Kidney (tissue), 14 donors: ENCODE data around the gene MIB2. TPM values are rescaled to one million over a fixed set of nuclear protein-coding genes. Genes with fewer than 3 reads are reported as not detected.
A peak's percentile ranks its signal among the peaks of the same experiment; 100 is the strongest.

ENCODE experiments used
- DNase-seq, 5 donors: peaks; one replicate each; pipeline ENCODE4 v3.0.0-alpha.2; 2013 to 2020
- FAIRE-seq: peaks from 2 replicates; lab custom pipeline; 2012; peaks lifted over from hg19 to GRCh38; lab: Jason Lieb, UNC
- H3K27ac ChIP-seq, 2 donors: one replicate each; pipeline ENCODE4 v1.7.0; 2013; ENCODE audit warnings: low read depth in 2 of 2, low read length in 2 of 2, inconsistent platforms in 1 of 2
- H3K27me3 ChIP-seq: one replicate; pipeline ENCODE4 v1.7.1; 2013; ENCODE audit warnings: low read length, inconsistent platforms; ENCODE audit not compliant: control insufficient read depth, insufficient read depth
- H3K36me3 ChIP-seq, 3 donors: one replicate each; pipeline versions ENCODE4 v1.7.0 to v1.7.1; 2013; ENCODE audit warnings: low read length in 3 of 3, control low read depth in 1 of 3, inconsistent platforms in 1 of 3; ENCODE audit not compliant: insufficient read depth in 3 of 3, control insufficient read depth in 2 of 3
- H3K4me1 ChIP-seq, 3 donors: one replicate each; pipeline versions ENCODE4 v1.7.0 to v1.7.1; 2013; ENCODE audit warnings: low read length in 3 of 3, inconsistent platforms in 1 of 3, low read depth in 1 of 3; ENCODE audit not compliant: control insufficient read depth in 2 of 3, insufficient read depth in 2 of 3
- H3K4me3 ChIP-seq, 3 donors: one replicate each; pipeline versions ENCODE4 v1.7.0 to v1.8.1; 2013; ENCODE audit warnings: low read length in 3 of 3, control low read depth in 1 of 3, inconsistent platforms in 1 of 3
- H3K9ac ChIP-seq, 3 donors: one replicate each; pipeline versions ENCODE4 v1.7.0 to v1.7.1; 2013; ENCODE audit warnings: low read length in 3 of 3, control low read depth in 1 of 3, inconsistent platforms in 1 of 3
- H3K9me3 ChIP-seq, 3 donors: one replicate each; pipeline versions ENCODE4 v1.7.0 to v1.7.1; 2013; ENCODE audit warnings: low read length in 3 of 3, control low read depth in 1 of 3, inconsistent platforms in 1 of 3; ENCODE audit not compliant: control insufficient read depth in 2 of 3, insufficient read depth in 1 of 3
- intact Hi-C: fragments of 100-400 bp; cut with DNase I; formaldehyde crosslinking; loops from one replicate; pipeline ENCODE4 v1.11.1; 2022
- polyA plus RNA-seq: library from polyadenylated mRNA; stranded (reverse); fragments of 350-450 nt; fragmentation: Illumina TruSeq; extraction: RNeasy Lipid Tissue Mini Kit (QIAGEN cat#74804); gene quantifications from one replicate; pipeline ENCODE4 v1.2.3, GENCODE V29; 2014; ENCODE audit warnings: low read depth, low replicate concordance; ENCODE audit not compliant: insufficient read depth
- total RNA-seq: library from RNA; stranded (reverse); fragmentation: NEBNext Ultra II Directional; extraction: Animal tissue kit (Norgen Biotek cat#: 25700); gene quantifications from one replicate; pipeline ENCODE4 v1.2.1, GENCODE V29; 2021
- TF ChIP-seq, protein P1 (sequence below): IDR thresholded peaks from 3 replicates; pipeline ENCODE4 v1.5.1; 2012; ENCODE audit warnings: mild to moderate bottlenecking, moderate library complexity, borderline replicate concordance; ENCODE audit not compliant: insufficient read depth; ENCODE audit errors: extremely low read depth
- donor health status: control.
- donor health status: control.
- donor health status: control.
- donor health status: control.
- donor health status: control.
- donor health status: DM: yes; HTN: yes; CAD: no.
- donor health status: Normal renal cell carcinoma (clear cell type).

MIB2 gene
- total and polyA plus RNA-seq, 2 donors from 2014 or later = 35.6 to 61.6 TPM

DNA sequence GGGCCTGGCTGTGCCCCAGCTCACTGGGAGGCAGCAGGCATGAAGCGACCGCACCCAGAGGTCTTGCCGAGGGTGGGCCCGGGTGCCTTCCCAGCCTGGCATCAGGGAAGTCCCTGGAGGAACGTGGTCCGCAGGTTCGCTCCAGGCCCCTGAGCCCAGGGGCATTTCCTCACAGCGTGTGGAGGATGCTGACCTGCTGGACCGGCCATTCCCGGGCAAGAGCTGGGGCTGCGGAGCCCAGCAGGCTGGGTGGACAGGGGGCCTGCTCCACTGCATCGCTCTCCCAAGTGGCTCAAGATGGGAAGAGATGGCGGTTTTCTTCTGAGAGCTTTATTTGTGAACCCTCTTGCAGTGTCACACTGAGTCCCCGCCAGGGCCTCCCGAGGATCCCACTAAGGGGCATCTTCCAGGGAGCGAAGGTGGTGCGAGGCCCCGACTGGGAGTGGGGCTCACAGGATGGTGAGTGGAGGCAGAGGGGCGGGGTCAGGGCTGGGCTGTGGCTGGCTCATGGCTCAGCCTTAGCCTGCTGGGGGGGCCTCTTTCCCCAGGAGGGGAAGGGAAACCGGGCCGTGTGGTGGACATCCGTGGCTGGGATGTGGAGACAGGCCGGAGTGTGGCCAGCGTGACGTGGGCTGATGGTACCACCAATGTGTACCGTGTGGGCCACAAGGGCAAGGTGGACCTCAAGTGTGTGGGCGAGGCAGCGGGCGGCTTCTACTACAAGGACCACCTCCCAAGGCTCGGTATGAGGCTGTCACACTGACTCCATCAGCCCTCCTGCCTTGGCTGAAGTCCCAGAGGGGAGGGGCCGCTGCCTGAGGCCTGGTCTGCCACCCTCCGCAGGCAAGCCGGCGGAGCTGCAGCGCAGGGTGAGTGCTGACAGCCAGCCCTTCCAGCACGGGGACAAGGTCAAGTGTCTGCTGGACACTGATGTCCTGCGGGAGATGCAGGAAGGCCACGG, 9.4 kb downstream of the MIB2 start:
- intact Hi-C loops = no loop called here
- Histone ChIP-seq H3K4me3 (no peak overlapping the region), H3K9me3 (no peaks in the 10 kb centered on the region), H3K27ac (no peak overlapping the region), H3K36me3 (no peaks in the 10 kb centered on the region), H3K4me1 (no peaks in the 10 kb centered on the region), H3K27me3 (no peaks in the 10 kb centered on the region), H3K9ac (no peak overlapping the region)
- DNase-seq = peak in 2 of 5 donors; percentile 37 to 50
- FAIRE-seq = no peak
- TF ChIP-seq, protein P1, sequence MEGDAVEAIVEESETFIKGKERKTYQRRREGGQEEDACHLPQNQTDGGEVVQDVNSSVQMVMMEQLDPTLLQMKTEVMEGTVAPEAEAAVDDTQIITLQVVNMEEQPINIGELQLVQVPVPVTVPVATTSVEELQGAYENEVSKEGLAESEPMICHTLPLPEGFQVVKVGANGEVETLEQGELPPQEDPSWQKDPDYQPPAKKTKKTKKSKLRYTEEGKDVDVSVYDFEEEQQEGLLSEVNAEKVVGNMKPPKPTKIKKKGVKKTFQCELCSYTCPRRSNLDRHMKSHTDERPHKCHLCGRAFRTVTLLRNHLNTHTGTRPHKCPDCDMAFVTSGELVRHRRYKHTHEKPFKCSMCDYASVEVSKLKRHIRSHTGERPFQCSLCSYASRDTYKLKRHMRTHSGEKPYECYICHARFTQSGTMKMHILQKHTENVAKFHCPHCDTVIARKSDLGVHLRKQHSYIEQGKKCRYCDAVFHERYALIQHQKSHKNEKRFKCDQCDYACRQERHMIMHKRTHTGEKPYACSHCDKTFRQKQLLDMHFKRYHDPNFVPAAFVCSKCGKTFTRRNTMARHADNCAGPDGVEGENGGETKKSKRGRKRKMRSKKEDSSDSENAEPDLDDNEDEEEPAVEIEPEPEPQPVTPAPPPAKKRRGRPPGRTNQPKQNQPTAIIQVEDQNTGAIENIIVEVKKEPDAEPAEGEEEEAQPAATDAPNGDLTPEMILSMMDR = no peak

DNA sequence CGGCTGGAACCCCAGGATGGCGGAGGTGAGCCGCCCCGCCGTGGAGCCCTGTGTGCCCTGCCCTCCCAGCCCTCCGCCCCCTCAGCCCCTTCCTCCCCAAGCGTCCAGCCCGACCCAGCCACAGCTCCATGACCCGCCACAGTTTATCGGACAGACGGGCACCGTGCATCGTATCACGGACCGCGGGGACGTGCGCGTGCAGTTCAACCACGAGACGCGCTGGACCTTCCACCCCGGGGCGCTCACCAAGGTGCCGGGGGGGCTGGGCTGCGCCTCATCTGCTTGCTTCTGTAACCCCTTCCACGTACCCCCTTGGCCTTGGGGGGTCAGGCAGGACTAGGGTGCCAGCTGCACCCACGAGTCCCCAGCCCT, 10.1 kb downstream of the MIB2 start:
- intact Hi-C loops = no loop called here
- TF ChIP-seq, protein P1 = no peak
- DNase-seq (peak in 1 of 5 donors; percentile 42), FAIRE-seq (no peak)
- no peak overlapping the region for H3K9ac ChIP-seq
- H3K4me3 ChIP-seq = no peak overlapping the region
- no peaks in the 10 kb centered on the region for H3K4me1 ChIP-seq
- H3K36me3 ChIP-seq = no peaks in the 10 kb centered on the region
- no peaks in the 10 kb centered on the region for H3K27me3 ChIP-seq
- no peaks in the 10 kb centered on the region for H3K9me3 ChIP-seq
- no peak overlapping the region for H3K27ac ChIP-seq

DNA sequence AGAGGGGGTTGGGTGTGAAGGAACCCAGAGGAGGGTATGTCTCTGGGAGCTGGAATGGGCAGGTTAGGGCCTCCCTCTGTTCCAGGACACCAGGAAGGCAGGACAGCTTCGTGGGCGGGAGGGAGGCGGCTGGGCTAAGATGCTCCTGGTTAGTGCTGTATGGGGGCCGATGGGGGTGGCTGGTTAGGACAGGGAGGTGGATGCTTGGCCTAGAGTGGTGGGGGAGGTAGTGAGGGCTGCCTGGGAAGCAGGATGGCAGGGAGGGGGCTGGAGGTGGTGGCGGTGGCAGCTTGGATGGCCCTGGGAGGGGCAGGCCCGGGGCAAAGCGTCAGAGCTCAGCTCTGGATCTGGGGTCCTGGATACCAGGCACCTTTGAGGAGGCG, 10.5 kb downstream of the MIB2 start:
- FAIRE-seq (no peak), DNase-seq (peak in 1 of 5 donors; percentile 37)
- Histone ChIP-seq H3K4me3 (no peak overlapping the region), H3K36me3 (no peaks in the 10 kb centered on the region), H3K27ac (no peak overlapping the region), H3K27me3 (no peaks in the 10 kb centered on the region), H3K9ac (no peak overlapping the region), H3K9me3 (no peaks in the 10 kb centered on the region), H3K4me1 (no peaks in the 10 kb centered on the region)
- intact Hi-C loops = no loop called here
- TF ChIP-seq, protein P1 = no peak
